WTC11 (cell line): ENCODE results near the gene ZBTB20.

Experiments used
- ATF2 ChIP-seq: sonication (generic); formaldehyde crosslinking; IDR thresholded peaks from 2 replicates; pipeline ENCODE4 v1.8.1; 2022; ENCODE audit warnings: low read depth, missing genetic modification reagents, borderline replicate concordance
- HMGXB4 ChIP-seq: sonication (generic); formaldehyde crosslinking; IDR thresholded peaks from 2 replicates; pipeline ENCODE4 v1.8.1; 2023; ENCODE audit warnings: mild to moderate bottlenecking, moderate library complexity, missing genetic modification reagents
- TEAD4 ChIP-seq: sonication (generic); formaldehyde crosslinking; IDR thresholded peaks from 2 replicates; pipeline ENCODE4 v1.8.0; 2022; ENCODE audit warnings: mild to moderate bottlenecking, missing genetic modification reagents
- ZNF416 ChIP-seq: fragments of 250-450 bp; sonication (Bioruptor Pico); IDR thresholded peaks from 2 replicates; pipeline ENCODE4 v1.9.0; 2021; ENCODE audit warnings: mild to moderate bottlenecking, inconsistent platforms
- TF ChIP-seq, protein P1 (sequence below): sonication (generic); formaldehyde crosslinking; IDR thresholded peaks from 2 replicates; pipeline ENCODE4 v1.8.1; 2023; ENCODE audit warnings: mild to moderate bottlenecking, missing genetic modification reagents, moderate library complexity
- TF ChIP-seq, protein P2 (sequence below): sonication (generic); formaldehyde crosslinking; IDR thresholded peaks from 2 replicates; pipeline ENCODE4 v1.8.0; 2022; ENCODE audit warnings: mild to moderate bottlenecking, missing genetic modification reagents

- TF ChIP-seq TEAD4 (no peak), ZNF416 (no peak), ATF2 (no peak), HMGXB4 (CRISPR knock-in tag) (no peak)
- TF ChIP-seq, protein P1, sequence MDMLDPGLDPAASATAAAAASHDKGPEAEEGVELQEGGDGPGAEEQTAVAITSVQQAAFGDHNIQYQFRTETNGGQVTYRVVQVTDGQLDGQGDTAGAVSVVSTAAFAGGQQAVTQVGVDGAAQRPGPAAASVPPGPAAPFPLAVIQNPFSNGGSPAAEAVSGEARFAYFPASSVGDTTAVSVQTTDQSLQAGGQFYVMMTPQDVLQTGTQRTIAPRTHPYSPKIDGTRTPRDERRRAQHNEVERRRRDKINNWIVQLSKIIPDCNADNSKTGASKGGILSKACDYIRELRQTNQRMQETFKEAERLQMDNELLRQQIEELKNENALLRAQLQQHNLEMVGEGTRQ (CRISPR knock-in tag): no peak
- TF ChIP-seq, protein P2, sequence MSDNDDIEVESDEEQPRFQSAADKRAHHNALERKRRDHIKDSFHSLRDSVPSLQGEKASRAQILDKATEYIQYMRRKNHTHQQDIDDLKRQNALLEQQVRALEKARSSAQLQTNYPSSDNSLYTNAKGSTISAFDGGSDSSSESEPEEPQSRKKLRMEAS (CRISPR knock-in tag): no peak
Measured at GRCh38 chr3:114452937-114453336, 694.2 kb downstream of the ZBTB20 start.
